Measurements from ENCODE around the gene AFAP1.

Gene AFAP1

DNA sequence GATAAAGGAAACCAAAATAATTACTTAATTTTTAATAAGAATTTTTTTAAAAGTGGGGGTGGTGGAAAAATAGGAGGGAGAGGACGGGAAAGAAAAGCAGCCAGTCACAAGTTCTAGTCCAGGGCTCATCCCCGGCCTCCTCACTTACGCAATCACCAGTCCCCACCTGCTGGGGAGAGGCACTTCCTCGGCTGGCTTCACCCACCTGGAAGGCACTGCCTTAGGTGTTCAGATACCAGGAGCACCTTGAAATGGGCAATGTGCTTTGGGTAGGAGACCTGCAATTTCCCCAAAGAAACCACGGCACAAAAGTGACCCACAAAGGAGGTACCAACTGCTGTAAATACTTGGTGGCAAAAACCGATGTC is 23.8 kb downstream of the AFAP1 start:
- DNase-seq (ENCODE audit: low spot score), result no peak

DNA sequence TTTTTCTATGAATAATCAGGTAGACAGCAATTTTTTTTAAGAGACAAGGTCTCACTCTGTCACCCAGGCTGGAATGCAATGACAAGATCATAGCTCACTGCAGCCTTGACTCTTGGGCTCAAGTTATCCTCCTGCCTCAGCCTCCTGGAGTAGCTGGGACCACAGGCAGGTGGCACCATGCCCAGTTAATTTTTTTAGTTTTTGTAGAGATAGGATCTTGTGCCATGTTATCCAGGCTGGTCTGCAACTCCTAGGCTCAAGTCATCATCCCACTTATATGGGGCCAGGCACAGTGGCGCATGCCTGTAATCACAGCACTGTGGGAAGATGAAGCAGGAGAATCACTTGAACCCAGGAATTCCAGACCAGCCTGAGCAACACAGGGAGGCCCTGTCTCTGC is 26.8 kb downstream of the AFAP1 start:
- no peak for DNase-seq (ENCODE audit: low spot score)

DNA sequence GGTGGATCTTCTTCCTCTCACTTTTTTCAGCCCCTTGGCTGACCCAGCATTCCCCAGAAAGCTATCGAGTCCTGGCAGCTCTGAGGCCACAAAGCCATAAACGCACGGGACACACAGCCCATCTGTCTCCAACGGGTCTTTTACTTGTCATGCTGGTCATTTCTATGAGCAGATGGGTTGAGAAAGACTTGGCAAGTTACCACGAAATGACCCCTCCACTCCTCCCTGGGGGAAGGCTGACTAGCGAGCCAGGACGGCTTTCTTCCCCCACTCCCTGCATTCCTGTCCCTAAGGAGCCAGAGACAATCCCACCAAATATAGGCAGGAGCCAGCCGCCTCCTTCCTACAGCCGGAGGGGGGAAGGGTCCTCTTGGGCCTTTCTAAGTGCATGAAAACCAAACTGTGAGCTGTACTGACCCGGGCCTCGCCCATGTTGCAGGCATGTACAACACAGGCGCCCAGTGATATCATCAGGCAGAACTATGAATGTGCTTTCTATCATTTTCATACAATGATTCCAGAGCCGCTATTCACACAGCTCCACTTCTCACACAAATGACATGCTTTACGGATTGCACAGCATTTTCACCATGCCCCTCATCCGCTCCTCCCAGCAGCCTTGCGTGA is 28.6 kb downstream of the AFAP1 start:
- no peak for DNase-seq (ENCODE audit: low spot score)

DNA sequence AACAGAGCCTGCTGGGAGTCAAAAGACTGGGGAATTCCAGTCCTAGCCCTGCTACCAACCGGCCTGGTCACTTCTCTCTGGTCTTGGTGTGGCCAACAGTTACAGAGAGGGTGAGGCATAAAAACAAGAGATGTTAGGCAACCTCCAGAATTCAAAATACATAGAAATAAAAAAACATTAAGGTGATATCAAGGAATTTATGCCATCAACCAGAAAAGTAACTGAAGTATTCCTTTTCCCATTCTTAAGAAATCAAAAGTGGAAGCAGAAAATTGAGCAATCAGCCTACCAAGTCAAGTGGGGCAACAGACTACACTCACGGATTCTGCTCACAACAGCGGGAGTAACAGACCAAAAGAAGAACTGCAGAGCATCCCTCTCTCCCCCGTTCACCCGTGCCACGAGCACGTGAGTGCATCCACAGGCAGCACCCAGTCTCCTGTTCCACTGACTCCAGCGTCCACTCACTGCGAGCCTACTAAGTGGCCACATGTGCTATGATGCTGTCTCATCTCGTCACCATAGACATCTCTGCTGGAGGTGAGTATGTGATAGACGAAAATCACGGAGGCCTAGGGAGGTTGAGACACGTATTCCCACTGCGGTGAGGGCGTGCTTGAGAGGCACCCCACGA is 29.3 kb downstream of the AFAP1 start:
- peak; percentile 24 for DNase-seq (ENCODE audit: low spot score)

DNA sequence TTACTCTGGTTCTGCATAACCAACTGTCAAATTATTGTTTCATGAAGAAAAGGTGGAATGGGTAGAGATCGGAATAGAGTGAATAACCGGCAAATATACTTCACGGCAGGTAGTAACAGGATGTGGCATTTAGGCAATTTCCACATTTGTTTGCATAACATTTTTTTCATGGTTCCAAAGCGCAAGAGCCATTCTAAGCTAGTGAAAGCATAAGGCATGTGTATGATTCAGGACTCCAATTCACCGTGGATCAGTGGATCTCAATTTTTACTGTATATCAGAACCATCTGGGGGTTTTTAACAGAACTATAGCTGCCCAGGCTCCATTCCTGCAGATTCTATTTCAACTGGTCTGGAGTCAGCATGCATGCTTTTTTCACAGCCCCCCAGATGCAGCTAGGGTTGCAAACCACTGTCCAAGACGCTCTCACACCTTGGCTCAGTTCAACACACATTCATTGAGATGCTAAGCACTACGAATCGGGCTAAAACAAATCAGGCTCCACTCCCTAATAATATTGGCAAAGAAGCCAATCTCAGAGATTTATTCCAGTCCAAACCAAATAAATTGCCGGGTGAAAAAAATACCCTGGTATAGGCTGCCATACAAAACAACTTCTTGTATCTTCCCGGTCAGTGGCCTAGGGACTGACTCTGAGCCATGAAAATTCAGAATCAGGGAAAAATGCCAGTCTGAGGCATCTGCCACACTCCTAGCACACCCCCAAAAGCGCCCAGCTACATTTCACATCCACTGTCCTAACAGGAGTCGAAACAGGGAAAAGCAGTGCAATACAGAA is 30.0 kb downstream of the AFAP1 start:
- no peak for DNase-seq (ENCODE audit: low spot score)

DNA sequence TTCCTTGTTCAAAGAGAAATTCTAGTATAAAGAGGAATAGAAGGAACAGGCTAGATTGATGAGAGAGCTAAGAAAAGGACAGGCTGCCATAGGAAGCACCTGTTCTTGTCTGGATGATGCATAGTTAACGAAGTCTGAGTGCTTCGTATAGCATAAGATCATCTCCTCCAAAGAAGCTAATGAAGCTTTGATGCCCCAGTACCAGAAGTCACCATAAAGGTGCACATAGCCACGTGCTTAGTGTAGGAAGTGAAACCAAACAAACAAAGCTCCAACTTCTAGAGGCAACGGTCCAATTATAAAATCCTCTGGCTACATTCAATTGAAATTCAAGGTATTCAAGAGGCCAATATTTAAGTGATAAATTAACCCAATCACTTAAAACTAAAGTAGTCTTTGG is 31.0 kb downstream of the AFAP1 start:
- no peak for DNase-seq (ENCODE audit: low spot score)

DNA sequence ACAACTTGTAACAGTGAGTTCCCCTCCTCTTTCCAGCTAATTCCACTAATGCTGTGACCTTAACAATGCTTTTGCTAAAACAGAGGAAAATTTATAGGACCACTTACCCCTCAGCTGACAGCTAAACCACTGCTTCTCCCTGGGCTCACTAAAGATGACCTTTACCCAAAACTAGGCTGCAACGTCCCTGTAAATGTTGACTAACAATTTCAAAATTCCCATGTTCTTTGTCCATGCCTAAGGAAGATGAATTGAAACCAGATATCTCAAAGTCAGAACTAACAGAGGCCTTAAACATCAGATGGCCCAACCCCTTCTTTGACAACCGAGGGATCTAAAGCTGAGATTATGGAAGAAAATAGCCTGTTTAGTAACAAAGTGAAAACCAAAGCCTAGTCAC is 32.5 kb downstream of the AFAP1 start:
- DNase-seq (ENCODE audit: low spot score), result no peak

DNA sequence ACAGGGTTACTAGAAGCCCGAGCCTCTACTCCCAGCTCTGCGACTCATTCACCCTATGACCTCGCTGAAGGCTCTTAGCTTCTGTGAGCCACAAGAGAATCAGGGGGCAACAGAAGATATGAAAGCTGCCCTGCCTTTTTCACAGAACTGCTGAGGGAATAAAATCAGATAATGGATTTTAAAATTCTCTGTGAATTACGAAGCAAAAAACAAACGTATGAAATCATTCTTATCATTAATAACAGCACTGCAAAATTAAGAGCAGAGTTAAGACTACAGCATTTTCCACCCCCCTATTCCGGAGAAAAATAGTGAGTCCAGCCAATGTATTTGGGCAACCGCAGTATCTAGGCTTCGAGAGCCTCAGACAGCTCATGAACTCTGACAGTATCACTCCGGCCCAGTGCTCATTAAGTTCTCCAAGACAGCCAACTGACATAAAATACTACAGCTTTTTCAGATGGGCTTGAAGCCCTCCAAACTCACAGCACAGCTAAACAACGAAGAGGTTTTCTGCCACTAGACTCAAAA is 33.4 kb downstream of the AFAP1 start:
- DNase-seq (ENCODE audit: low spot score), result no peak

DNA sequence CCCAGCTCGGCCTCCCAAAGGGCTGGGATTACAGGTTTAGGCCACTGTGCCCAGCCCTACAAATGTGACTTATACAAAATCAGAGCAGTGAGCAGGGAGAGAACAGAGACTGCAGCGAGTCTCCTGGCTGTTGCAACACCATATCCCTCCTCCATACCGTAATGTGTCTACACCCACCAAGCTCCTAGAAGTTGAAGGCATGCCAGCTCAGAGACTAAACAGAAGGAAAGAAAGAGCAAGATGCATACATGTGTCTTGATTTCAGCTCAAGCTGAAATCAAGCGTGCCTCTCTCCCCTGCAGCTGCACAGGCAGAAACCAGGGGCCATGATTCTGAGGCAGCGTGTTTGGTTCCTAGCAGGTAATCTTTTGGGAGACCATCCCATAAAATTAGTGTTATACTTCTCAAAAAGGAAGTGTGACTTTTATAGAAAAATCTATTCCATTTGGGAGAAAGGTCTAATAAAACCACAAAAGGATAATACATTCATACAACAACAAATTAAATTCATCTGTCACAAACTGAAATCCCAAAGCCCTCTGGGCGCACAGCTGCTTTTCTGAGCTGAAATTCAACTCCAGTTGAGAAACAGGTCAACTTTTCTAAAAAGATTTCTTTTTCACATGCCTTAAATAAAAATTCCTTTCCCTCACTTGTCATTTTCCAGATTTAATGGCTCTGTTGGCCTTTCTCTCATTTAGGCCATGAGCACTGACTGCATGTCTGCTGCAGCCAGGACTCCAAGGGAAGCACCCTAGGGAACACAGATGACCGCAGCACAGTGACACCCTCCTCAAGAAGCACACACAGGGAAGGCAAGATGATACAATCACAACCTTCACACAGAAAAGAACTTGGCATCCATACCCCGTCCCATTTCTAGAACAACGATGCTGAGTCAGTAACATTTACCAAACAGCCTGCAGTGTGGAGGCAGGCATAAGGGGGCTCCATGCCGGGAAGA is 34.4 kb downstream of the AFAP1 start:
- DNase-seq (ENCODE audit: low spot score), result no peak

DNA sequence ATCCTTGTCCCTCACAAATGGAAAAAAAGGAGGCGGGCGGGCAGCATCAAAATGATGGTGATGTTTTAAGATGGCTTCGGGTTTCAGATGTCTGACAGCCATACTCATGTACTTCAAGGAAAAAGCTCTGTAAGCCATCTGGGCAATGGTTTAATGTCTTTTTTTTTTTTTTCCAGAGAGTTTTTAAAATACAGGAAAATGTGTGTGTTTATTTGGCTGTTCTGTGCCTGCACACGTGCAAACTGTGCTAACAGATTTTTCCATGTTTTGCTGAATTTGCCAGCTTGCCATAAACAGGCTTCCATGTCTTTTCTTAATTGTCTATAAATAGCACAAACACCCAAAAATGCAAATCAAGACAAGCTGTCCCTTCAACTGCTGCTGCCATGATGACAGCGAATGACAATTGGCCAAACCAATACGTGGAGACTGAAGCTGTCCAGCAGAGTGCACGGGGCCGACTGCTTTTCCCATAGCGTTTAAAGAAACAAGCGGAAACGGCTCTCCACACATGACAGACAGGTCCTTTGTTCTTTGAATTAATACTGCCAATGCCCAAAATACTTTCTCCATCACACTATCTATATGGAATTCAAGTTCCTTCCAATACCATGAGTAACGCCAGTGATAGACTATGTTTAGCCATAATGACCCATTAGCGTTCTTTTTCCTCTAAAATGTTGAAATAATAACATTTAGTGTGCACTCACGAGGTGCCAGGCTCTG is 35.7 kb downstream of the AFAP1 start:
- DNase-seq (ENCODE audit: low spot score), result no peak

DNA sequence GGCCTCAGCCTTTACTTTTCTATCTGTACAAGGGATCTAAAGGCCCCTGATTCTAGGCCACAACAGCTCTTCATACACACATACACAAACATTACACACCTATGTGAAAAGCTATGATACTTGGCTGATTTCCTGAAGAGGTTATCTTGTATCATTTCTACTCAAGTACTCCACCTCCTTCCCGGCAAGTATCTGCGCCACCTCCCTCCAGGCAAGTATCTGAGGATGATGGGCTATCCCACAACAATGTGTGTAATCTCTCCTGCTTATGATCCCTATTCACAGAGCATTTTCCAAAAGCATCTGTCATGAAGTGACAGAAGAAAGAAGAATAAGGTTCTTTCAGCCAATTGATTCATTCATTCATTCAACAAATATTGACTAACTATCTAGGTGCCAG is 36.8 kb downstream of the AFAP1 start:
- DNase-seq (ENCODE audit: low spot score), result no peak

DNA sequence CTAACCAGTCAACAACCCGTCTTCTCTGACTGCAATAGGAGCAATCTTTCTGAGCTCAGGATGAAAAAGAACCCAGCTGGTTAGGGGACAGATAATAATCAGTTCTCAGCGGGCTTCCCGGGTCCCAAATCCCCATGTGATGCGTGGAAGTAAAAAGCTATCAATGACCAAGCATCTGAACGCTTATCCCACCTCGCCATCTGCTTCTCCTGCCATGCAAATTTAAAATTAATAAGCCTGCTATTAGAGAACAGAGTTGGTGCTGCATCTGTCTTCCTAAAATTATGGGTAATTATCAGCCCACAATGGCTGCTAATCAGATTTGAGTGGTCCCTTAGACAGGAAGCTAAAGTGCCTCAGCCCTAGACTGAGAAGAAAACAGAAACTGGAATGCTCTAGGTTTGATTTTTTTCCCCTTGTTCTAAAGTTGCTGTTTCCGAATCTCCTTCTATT is 37.5 kb downstream of the AFAP1 start:
- no peak for DNase-seq (ENCODE audit: low spot score)

DNA sequence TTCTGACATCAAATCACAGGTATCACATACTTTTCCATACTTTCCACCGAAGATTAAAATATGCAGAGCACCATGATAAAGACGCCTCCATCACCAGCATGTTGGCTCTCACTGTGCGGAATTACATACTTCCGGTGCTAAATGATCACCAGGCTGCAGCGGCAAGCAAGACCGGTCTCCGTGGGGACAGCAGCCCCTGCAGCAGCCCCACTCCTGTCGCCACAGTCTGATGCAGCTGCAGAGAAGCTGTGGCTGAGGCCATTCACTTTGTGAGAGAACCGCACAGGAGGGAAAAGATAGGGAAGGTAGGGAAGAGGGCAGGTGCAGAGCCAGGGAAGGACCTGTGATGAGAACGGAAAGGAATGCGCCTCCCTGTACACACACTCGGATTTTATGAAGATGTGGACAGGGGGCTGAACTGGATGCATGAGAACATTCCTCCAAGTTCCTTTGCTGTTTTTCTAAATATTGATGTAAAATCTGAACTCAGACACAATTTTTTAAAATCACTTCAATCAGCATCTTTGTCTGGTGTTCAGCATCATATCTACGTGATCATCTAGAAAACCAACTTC is 38.3 kb downstream of the AFAP1 start:
- no peak for DNase-seq (ENCODE audit: low spot score)

DNA sequence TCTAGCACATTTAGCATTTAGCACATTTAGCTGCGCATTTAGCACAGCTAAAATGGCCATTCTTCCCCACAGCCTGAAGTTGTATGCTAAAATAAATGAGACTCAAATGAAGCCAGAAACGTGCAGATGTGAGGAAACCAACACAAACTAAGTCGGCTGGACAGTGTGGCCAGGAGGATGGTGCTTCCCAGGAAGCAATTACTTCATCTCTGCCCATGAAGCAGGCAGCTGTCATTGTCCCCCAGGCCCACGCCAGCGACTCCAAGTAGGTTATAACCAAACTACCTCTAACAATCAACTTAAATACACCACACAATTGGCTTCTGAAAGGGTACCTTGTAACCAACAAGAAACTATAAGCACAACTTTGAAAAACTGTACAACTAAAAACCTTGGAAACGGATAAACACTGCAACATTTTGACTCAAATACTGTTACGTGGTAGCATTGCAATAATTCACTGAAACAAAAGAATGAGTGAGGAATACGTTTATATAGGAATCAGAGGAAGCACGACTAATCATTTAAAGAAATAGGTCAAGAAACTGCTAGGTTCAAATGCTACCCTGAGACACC is 39.2 kb downstream of the AFAP1 start:
- no peak for DNase-seq (ENCODE audit: low spot score)

DNA sequence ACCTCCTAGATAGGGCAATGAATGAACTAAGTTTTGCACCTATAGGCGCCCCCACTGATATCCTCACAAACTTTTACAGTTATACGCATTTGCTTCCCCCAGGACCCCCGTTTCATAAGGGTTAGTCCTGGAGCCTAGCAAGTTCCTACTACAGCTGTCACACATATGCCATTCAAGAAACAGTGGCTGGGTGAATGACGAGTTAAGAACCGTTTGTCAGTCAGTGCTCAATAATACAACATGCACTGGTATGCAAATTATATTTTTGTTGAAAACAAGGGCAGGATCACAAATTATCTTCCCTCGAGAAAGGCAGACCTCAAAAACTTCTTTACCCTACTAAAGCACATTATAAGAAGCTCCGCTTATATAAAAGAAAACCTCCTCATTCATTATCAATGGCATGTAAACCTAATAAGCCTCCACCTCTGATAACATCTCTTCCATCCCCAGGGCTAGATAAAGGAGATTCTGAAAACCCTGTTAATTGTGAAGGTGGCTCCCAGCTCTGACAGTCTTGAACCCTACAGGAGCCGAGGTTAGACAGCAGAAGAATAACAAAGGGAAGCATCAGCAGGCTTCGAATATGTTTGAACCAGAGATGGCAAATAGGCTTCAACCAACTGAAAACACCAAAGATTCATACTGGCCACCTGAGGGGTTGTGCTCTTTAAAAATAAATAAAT is 40.3 kb downstream of the AFAP1 start:
- no peak for DNase-seq (ENCODE audit: low spot score)

DNA sequence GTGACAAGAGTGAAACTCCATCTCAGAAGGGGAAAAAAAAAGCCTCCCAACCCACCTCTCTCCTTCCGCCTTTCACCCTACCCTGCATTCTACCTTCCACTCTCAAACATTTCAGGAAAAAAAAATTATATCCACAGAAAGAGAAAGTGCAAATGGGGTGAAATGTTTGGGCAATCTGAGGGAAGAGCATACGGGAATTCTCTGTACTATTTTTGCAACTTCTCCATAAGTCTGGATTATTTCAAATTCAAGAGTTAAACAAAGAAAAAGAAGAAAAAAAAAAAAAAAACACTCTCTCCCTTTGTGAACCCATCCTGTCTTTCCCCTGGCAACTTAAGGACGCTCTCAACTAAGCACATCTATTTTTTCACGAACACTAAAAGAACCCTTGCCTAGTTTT is 41.3 kb downstream of the AFAP1 start:
- DNase-seq (ENCODE audit: low spot score), result no peak

DNA sequence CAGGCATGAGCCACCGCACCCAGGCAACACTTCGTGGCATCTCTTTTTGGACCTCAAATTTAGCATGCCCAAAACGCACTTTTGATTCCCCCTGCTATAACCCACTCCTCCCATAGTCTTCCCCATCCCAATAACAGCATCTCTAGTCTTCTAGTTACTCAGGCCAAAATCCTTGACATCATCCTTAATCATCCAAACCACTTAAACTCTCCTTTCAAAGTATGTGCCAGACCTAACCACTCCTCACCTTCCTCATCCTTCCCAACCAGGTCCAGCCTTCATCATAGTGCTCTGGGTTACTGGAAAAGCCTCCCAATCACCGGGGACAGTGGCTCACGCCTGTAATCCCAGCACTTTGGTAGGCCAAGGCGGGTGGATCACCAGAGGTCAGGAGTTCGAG is 41.9 kb downstream of the AFAP1 start:
- no peak for DNase-seq (ENCODE audit: low spot score)

DNA sequence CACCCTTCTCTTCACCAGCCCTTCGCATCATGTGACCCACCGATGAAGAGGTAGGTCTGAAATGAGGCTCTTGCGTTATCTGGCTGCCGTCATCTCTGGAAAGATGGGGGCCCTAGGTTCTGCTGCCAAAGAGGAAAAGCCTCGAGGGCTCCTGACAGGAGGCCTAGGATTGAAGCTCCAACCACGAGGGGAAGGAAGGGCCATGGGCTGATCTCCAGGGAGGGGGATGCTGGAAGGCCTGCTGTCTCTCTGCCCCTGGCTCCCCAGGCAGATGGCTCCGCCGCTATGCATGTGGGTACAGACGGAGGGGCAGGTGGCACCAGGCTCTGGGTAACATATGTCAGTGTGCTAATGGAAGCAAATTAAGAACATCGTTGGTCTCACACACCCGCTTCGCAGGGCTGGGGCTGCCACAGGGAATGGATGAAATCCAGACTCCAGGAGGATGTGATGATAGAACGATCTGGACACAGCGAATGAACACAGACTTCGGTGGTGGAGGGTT is 44.9 kb downstream of the AFAP1 start:
- no peak for DNase-seq (ENCODE audit: low spot score)

DNA sequence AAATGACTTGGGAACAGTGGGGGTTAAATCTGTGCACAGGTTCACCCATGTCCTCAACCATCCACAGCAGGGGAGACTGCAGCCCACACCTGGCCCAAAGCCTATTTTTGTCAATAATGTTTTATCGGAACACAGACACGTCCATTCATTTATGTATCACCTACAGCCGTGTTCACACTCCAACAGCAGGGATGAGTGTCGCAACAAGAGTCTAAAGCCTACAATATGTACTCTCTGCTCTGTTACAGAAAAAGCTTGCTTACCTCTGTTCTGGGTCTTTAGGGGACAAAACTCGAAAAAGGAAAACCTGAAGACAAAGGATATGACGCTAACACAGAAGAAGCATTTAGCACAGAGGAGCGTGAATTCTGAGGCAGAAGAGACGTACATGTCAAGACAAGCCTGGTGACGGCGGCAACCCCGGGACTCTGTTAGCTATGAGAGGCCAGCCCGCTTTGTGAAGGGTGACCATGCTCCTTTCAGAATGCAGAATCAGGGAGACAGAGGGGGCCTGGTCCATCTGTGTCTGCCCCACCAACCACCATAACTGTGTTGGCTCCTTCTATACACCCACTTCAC is 45.5 kb downstream of the AFAP1 start:
- no peak for DNase-seq (ENCODE audit: low spot score)

Data from kidney tubule cell (primary cell).